Measurements from ENCODE around the gene CFAP221.

CFAP221 gene

DNA sequence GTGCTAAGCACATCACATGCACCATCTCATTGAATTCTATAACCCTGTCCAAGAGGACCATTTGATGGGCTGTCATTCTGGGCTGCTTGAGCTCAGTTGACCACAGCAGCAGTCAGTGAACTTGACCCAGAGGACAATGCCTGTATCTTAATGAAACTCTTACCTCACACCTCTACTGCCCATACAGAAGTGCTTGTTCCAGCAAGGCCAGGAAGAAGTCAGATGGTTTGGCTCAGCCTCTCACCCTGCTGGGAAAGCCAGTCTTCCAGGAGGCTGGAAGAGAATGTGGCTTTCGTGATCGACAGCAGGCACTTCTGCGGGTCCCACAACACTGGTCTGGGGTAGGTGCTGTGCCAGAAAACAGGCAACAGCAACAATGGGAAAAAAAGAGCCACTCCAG, 47.3 kb downstream of the CFAP221 start:
- Histone ChIP-seq H3K27ac (ENCODE audit: poor library complexity, severe bottlenecking) (no peak overlapping the region), H3K27me3 (ENCODE audit: insufficient read depth, poor library complexity, severe bottlenecking) (no peaks in the 10 kb centered on the region)
- DNase-seq (ENCODE audit: low spot score): no peak

DNA sequence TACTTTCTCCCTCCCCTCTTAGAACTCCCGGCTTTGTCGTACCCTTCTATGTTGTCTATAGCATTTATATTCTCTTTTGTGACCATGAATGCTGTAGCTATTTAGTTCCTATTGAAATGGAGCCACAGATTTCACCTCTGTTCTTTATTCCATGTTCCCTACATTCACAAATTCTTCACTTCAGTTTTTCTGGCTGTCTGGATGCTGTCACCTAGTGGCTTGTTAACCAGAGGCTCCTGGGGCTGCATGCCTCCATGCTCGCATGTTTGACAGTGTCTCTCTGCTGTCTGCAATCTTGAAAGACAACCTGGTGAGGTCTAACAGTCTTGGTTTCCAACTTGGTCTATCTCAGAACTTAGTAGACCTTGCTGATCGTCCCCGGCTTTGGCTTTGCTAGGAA, 48.2 kb downstream of the CFAP221 start:
- Histone ChIP-seq H3K27ac (ENCODE audit: poor library complexity, severe bottlenecking) (no peak overlapping the region), H3K9me3 (ENCODE audit: severe bottlenecking) (no peaks in the 10 kb centered on the region), H3K27me3 (ENCODE audit: insufficient read depth, poor library complexity, severe bottlenecking) (no peaks in the 10 kb centered on the region), H3K4me3 (ENCODE audit: severe bottlenecking) (no peak overlapping the region), H3K36me3 (ENCODE audit: low read depth) (no peaks in the 10 kb centered on the region), H3K4me1 (ENCODE audit: insufficient read depth, poor library complexity, severe bottlenecking) (no peaks in the 10 kb centered on the region)
- ATAC-seq (ENCODE audit: low read depth) (no peak), DNase-seq (ENCODE audit: low spot score) (no peak)
- TF ChIP-seq, protein P1, sequence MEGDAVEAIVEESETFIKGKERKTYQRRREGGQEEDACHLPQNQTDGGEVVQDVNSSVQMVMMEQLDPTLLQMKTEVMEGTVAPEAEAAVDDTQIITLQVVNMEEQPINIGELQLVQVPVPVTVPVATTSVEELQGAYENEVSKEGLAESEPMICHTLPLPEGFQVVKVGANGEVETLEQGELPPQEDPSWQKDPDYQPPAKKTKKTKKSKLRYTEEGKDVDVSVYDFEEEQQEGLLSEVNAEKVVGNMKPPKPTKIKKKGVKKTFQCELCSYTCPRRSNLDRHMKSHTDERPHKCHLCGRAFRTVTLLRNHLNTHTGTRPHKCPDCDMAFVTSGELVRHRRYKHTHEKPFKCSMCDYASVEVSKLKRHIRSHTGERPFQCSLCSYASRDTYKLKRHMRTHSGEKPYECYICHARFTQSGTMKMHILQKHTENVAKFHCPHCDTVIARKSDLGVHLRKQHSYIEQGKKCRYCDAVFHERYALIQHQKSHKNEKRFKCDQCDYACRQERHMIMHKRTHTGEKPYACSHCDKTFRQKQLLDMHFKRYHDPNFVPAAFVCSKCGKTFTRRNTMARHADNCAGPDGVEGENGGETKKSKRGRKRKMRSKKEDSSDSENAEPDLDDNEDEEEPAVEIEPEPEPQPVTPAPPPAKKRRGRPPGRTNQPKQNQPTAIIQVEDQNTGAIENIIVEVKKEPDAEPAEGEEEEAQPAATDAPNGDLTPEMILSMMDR (IDR thresholded peaks at IDR 0.05; ENCODE audit: poor library complexity, severe bottlenecking): no peak

More for the DNA sequence above, 47.3 kb downstream of the CFAP221 start:
- no peaks in the 10 kb centered on the region for H3K36me3 ChIP-seq (ENCODE audit: low read depth)
- TF ChIP-seq, protein P1 (IDR thresholded peaks at IDR 0.05; ENCODE audit: poor library complexity, severe bottlenecking): no peak
- no peaks in the 10 kb centered on the region for H3K9me3 ChIP-seq (ENCODE audit: severe bottlenecking)
- H3K4me1 ChIP-seq (ENCODE audit: insufficient read depth, poor library complexity, severe bottlenecking): no peaks in the 10 kb centered on the region
- no peak for ATAC-seq (ENCODE audit: low read depth)
- no peak overlapping the region for H3K4me3 ChIP-seq (ENCODE audit: severe bottlenecking)

DNA sequence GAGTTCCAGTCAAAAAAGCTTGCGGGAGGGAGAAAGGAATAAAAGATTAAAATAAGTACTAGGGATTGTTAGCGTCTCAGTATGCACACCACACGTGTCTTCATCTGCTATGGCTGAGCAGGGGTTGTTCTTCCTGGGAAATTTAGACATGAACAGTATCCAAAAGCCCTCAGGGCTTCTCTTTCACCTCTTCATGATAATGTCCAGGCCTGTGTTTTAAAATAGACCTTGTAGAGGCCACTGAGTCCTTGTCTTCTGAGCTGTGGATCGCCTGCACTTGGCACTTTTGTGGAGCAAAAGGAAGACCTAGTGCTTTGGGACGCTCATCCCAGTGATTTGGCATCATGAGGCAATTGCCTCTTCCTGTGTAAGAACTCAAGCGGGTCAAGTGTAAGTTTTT, 52.4 kb downstream of the CFAP221 start:
- DNase-seq (ENCODE audit: low spot score): no peak
- no peaks in the 10 kb centered on the region for H3K36me3 ChIP-seq (ENCODE audit: low read depth)
- TF ChIP-seq, protein P1 (IDR thresholded peaks at IDR 0.05; ENCODE audit: poor library complexity, severe bottlenecking): no peak
- H3K9me3 ChIP-seq (ENCODE audit: severe bottlenecking): no peaks in the 10 kb centered on the region
- H3K27me3 ChIP-seq (ENCODE audit: insufficient read depth, poor library complexity, severe bottlenecking): no peaks in the 10 kb centered on the region
- no peak overlapping the region for H3K4me3 ChIP-seq (ENCODE audit: severe bottlenecking)
- no peak overlapping the region for H3K27ac ChIP-seq (ENCODE audit: poor library complexity, severe bottlenecking)
- H3K4me1 ChIP-seq (ENCODE audit: insufficient read depth, poor library complexity, severe bottlenecking): no peaks in the 10 kb centered on the region
- ATAC-seq (ENCODE audit: low read depth): no peak

DNA sequence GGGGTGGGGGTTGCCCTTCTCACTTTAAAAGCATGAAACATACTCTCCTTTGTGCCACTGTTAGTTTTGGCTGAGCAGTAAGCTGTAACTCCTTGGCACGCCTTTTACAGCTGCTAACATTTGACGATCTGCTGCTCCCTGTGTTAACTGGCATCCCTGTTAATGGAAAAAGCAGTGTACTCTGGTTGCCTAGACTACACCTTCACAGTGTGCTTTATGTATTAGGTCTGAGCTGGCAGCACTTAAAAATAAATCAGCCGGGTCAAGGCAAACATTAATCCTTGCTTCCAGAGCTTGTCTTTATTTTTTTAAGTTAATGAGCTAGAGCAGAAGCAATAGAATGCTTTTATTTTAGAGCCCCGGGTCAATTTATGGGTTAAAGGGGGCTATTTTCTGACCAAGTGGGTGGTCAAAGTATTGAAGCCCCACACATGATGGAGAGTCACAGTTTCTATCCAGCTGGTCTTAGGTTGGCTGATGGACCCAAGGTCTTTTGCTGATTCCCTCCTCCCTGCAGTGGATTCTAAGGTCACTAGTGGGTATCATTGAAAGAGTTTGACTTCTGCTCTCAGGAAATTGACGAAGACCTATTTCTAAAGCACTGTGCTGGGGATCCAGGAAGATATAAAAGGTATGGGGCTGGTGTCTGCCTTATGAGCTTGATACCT, 54.5 kb downstream of the CFAP221 start:
- ATAC-seq (ENCODE audit: low read depth): no peak
- TF ChIP-seq, protein P1 (IDR thresholded peaks at IDR 0.05; ENCODE audit: poor library complexity, severe bottlenecking): no peak
- no peak for DNase-seq (ENCODE audit: low spot score)
- H3K36me3 ChIP-seq (ENCODE audit: low read depth): no peaks in the 10 kb centered on the region
- H3K27me3 ChIP-seq (ENCODE audit: insufficient read depth, poor library complexity, severe bottlenecking): no peaks in the 10 kb centered on the region
- H3K9me3 ChIP-seq (ENCODE audit: severe bottlenecking): no peaks in the 10 kb centered on the region
- no peak overlapping the region for H3K4me3 ChIP-seq (ENCODE audit: severe bottlenecking)
- no peaks in the 10 kb centered on the region for H3K4me1 ChIP-seq (ENCODE audit: insufficient read depth, poor library complexity, severe bottlenecking)
- H3K27ac ChIP-seq (ENCODE audit: poor library complexity, severe bottlenecking): no peak overlapping the region

DNA sequence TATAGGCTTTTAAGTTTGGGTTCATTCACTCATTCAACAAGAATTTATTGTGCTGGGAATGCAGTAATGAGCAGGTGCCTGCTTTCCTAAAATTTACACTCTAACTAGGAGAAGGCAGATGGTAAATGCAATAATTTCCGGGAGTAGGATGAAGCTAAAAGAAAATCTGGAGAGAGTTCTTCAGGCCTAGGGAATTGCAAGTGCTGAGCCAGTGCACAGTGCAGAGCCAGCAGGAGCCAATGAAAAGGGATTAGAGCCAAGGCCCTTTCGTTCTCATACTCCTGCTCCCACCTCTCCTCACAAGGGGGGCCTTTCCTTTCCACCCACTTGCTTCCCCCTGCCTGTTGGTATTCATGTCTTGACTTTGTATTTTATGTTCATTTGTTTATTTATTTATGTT, 55.1 kb downstream of the CFAP221 start:
- no peaks in the 10 kb centered on the region for H3K9me3 ChIP-seq (ENCODE audit: severe bottlenecking)
- DNase-seq (ENCODE audit: low spot score) (no peak), ATAC-seq (ENCODE audit: low read depth) (no peak)
- H3K4me3 ChIP-seq (ENCODE audit: severe bottlenecking): no peak overlapping the region
- no peaks in the 10 kb centered on the region for H3K36me3 ChIP-seq (ENCODE audit: low read depth)
- no peak overlapping the region for H3K27ac ChIP-seq (ENCODE audit: poor library complexity, severe bottlenecking)
- H3K27me3 ChIP-seq (ENCODE audit: insufficient read depth, poor library complexity, severe bottlenecking): no peaks in the 10 kb centered on the region
- TF ChIP-seq, protein P1 (IDR thresholded peaks at IDR 0.05; ENCODE audit: poor library complexity, severe bottlenecking): no peak
- no peaks in the 10 kb centered on the region for H3K4me1 ChIP-seq (ENCODE audit: insufficient read depth, poor library complexity, severe bottlenecking)
